Left ventricle myocardium superior (tissue), 1 donor: Measurements from ENCODE around the gene EMID1. TPM values are rescaled to one million over a fixed set of nuclear protein-coding genes. Genes with fewer than 3 reads are reported as not detected.

ENCODE experiments used
- ATAC-seq: fragments of 200-7000 bp; cut with Tn5 transposase; one replicate; pipeline ENCODE4 v1.9.1; 2020; ENCODE audit warnings: mild to moderate bottlenecking, moderate library complexity
- DNase-seq: peaks from one replicate; pipeline ENCODE4 v3.0.0-alpha.2; 2020
- intact Hi-C: fragments of 100-400 bp; cut with micrococcal nuclease; formaldehyde crosslinking; loops from one replicate; pipeline ENCODE4 v1.11.0; 2022
- total RNA-seq: library from RNA; stranded (reverse); fragmentation: NEBNext Ultra II Directional; extraction: Animal tissue kit (Norgen Biotek cat#: 25700); gene quantifications from one replicate; pipeline ENCODE4 v1.2.1, GENCODE V29; 2021
- donor health status: DM: no; HTN: yes; CAD: no; lungs with severe emphysema.

Gene EMID1
- total RNA-seq, 1 donor from 2014 or later = 0.40 TPM

DNA sequence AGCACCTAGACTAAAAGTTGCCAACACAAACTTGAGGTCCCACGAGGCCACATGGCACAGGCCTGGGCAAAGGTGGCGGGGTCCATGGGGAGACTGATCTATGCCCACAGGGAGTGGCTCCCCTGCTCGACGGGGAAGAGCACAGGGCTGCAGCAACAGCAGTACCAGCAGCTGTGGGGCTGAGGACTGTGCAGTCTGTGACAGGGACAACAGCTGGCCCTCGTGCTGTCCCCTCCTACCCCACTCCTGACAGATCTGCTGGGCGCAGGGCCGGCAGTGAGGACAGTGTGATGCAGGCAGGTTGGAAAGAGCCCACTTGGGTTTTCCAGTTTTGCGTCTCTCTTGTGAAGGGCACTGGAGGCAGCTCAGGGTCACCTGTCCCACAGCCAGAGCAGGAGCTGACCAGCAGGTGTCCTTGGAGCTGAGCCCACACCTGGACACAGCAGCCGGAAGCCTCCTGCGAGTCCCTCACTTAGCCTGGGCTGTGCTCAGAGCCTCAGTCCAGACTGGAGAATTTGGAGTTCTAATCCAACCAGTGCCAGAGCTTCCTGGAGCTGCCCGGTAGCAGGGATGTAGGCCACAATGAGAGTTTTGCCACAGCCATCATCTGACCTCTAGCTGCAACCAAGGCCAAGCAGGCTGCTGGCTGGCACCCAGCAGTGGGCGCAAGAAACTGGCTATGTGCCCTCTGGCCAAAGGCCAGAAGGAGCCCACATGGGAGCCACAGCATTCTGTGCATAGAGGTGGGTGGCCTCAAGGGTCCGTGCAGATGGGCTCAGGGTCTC is 97.2 kb downstream of the EMID1 start:
- no peak for ATAC-seq
- intact Hi-C loops = no loop called here
- DNase-seq = no peak

DNA sequence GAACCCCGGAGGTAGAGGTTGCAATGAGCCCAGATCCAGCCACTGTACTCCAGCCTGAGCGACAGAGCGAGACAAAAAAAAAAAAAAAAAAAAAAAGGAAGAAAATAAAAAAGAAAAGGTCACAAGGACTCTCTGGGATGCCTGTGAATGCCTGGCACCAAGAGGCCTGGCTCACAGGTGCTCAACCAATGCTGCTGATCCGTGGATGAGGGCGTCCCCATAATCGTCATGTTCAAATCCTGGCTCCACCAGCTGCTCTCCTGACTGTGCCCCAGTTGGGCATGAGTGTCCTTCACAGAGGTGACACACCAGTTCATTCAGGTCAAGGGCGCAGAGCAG is 100.1 kb downstream of the EMID1 start:
- ATAC-seq (no peak), DNase-seq (no peak)
- intact Hi-C loops = no loop called here

DNA sequence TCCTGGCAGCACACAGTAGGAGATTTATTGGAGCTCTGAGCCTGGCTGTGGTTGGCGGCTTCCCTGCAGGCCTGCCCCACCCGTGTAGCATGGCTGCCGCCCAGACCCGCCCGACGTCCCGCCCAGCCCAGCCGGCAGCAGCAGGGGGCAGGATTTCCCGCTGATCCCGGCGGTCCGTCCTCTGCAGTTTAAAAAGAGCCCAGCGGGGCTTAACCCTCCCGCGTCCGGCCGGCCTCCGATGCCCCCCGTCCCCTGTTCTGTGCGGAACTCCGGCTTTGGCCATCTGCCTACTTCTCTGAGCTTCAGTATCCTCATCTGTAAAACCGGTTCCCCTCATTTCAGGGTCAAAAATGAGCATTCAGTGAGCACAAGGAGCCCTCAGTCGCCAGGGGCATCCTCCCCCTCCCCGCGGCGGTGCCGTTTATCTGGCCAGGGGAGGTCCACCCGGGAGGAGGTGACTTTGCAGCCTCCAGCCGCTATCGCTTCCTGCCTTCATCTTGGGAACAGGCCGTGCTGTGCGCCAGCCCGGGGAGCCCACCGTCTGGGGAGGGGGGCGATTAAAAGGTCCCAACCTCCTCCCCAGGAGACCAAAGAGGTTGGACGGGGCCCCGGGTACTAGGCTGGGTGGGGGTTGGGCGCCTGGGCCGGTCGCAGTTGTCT is 100.6 kb downstream of the EMID1 start, which contains the start of gene GAS2L1:
TSS of gene GAS2L1 (plus strand) at position 476 of the 660 bp plus-strand sequence. CDS start 1,456 bp downstream, outside the sequence.
- DNase-seq = peak; percentile 92
- ATAC-seq = peak; percentile 74
- intact Hi-C loops = no loop called here

DNA sequence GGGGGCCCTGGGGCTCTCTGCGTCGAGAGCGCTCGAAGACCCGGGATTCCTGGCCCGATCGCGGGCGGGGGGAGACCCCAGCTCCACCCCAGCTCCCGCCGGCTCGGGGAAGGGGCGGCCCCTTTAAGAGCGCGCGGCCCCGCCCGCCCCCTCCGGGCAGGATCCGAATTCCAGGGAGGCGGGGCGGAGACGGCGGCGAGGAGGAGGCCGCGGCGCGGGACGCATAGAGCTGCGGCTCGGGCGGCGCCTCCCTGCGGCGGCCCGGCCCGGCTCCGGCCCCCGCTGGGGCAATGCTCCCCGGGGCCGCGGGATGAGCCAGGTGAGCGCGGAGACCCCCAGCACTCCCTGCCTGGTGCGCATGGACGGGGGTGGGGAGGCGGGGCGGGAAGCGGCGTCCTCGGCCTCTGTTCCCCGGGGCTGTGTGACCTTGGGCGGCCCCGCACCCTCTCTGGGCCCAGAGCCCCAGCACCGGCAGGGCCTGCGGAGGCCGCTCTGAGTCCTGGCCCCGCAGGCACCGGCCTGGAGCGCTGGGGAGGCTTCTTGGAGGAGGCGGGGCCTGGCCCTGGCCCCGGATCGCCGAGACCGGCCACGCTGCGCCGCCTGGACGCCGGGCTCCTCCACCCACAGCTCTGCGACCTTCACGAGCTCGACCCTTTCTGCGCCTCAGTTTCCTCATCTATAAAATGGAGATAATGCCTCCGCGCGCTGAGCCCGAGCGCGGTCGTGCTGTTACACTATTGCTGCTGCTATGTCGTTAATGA is 101.3 kb downstream of the EMID1 start:
- intact Hi-C loops = no loop called here
- DNase-seq (peak; percentile 94), ATAC-seq (peak; percentile 76)

DNA sequence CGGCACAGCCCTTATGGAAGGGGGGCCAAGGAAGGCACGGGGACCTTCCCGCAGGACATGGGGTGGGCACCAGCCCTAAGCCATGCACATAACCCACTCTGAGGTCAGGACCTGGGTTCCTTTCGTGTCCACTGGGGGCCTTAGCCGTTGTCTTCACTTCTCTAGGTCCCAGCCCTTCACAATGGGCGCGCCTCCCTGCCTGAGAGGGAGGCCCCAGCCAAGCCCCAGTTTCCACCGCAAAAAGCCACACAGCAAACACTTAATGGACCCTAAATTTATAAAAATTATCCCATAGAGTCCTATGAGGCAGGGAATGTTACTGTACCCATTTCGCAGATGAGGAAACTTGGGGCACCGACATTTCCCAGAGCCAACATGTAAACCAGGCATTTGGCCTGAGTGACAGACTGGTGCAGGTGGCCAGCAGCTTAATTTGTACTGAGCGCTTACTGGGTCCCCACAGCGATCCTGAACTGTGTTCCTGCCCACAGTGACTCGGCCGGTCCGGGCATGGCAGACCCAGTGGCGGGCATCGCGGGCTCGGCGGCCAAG is 102.0 kb downstream of the EMID1 start:
- no peak for ATAC-seq
- intact Hi-C loops = no loop called here
- DNase-seq = no peak

DNA sequence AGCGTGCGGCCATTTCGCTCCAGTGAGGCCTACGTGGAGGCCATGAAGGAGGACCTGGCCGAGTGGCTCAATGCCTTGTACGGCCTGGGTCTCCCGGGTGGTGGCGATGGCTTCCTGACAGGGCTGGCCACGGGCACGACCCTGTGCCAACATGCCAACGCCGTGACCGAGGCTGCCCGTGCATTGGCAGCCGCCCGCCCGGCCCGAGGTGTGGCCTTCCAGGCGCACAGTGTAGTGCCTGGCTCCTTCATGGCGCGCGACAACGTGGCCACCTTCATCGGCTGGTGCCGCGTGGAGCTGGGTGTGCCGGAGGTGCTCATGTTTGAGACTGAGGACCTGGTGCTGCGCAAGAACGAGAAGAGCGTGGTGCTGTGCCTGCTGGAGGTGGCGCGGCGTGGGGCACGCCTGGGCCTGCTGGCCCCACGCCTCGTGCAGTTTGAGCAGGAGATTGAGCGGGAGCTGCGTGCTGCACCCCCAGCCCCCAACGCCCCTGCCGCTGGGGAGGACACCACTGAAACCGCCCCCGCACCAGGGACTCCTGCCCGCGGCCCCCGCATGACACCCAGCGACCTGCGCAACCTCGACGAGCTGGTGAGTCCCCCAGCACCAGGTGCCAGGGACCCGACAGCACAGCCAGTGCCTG is 102.6 kb downstream of the EMID1 start:
- intact Hi-C loops = no loop called here
- DNase-seq (peak; percentile 63), ATAC-seq (no peak)

DNA sequence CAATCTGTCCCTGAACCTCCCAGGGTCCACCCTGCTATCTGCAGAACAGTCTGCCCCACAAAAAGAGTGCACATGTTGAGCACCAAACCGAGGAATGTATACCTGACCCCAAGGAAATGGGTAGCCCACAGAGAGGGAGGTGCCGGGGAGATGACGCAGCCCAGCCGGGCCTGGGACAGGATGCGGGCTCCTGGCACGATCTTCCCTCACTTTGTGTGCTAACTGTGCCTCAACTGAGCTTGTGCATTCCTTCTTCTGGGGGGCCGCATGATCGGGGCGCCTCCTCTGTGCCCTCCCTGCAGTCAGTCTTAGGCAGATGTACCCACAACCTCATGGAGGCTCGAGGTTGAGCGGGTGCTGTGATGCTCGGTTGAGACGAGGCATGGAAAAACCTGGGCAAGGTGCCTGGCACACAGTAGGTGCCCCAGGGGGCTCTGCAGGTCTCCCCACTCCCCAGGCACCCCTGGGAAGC is 103.1 kb downstream of the EMID1 start:
- intact Hi-C loops = no loop called here
- DNase-seq = no peak
- ATAC-seq = no peak

Other genes with a start within 250 kb of the EMID1 start
- gene C22orf31, start 144.1 kb upstream of the EMID1 start, total RNA-seq = not detected
- gene KREMEN1, start 132.9 kb upstream of the EMID1 start, total RNA-seq = 68.2 TPM
- 16.6 TPM for gene RHBDD3, start 62.1 kb downstream of the EMID1 start, total RNA-seq
- 121 TPM for gene EWSR1, start 62.4 kb downstream of the EMID1 start, total RNA-seq
- gene GAS2L1, start 100.8 kb downstream of the EMID1 start, total RNA-seq = 23.2 TPM
- 1.2 TPM for gene RASL10A, start 109.8 kb downstream of the EMID1 start, total RNA-seq
- 30.0 TPM for gene AP1B1, start 182.7 kb downstream of the EMID1 start, total RNA-seq
- not detected for gene RFPL1, start 232.7 kb downstream of the EMID1 start, total RNA-seq